Cerebellar cortex (tissue), 1 donor: ENCODE data around the gene MEX3C.
A peak's percentile ranks its signal among the peaks of the same experiment; 100 is the strongest.

Experiments used
- DNase-seq: peaks from one replicate; pipeline ENCODE4 v3.0.0-alpha.2; 2015; ENCODE audit warnings: low spot score

The MEX3C gene

GRCh38 chr18:51153659-51154371, 43.7 kb downstream of the MEX3C start:
- DNase-seq: no peak

- DNase-seq: no peak
Measured at GRCh38 chr18:51151568-51152511, 45.6 kb downstream of the MEX3C start.

- DNase-seq: no peak
Measured at GRCh38 chr18:51151185-51151567, 46.3 kb downstream of the MEX3C start.

- no peak for DNase-seq
Measured at GRCh38 chr18:51150113-51150700, 47.3 kb downstream of the MEX3C start.

- no peak for DNase-seq
Measured at GRCh38 chr18:51149670-51150069, 47.8 kb downstream of the MEX3C start.

- no peak for DNase-seq
Measured at GRCh38 chr18:51146909-51147308, 50.6 kb downstream of the MEX3C start.

- no peak for DNase-seq
Measured at GRCh38 chr18:51138936-51139335, 58.5 kb downstream of the MEX3C start.

GRCh38 chr18:51137891-51138290, 59.6 kb downstream of the MEX3C start:
- no peak for DNase-seq

- DNase-seq: no peak
Measured at GRCh38 chr18:51137026-51137729, 60.3 kb downstream of the MEX3C start.

GRCh38 chr18:51135795-51136194, 61.7 kb downstream of the MEX3C start:
- peak; percentile 20 for DNase-seq

- no peak for DNase-seq
Measured at GRCh38 chr18:51135364-51135763, 62.1 kb downstream of the MEX3C start.

- no peak for DNase-seq
Measured at GRCh38 chr18:51134721-51135120, 62.8 kb downstream of the MEX3C start.

- no peak for DNase-seq
Measured at GRCh38 chr18:51133580-51134160, 63.8 kb downstream of the MEX3C start.

GRCh38 chr18:51132256-51132935, 65.1 kb downstream of the MEX3C start:
- DNase-seq: no peak

- no peak for DNase-seq
Measured at GRCh38 chr18:51128533-51128932, 68.9 kb downstream of the MEX3C start.

- no peak for DNase-seq
Measured at GRCh38 chr18:51127664-51128063, 69.8 kb downstream of the MEX3C start.

GRCh38 chr18:51125976-51126375, 71.5 kb downstream of the MEX3C start:
- no peak for DNase-seq
